IPS-15b (cell line): ENCODE data around the gene DCUN1D1.

Experiments
- H3K27me3 ChIP-seq: one replicate; pipeline ENCODE4 v1.6.1; 2013; ENCODE audit warnings: low read length; ENCODE audit not compliant: control insufficient read depth, insufficient read depth
- H3K36me3 ChIP-seq: one replicate; pipeline ENCODE4 v1.6.1; 2013; ENCODE audit warnings: low read length; ENCODE audit not compliant: control insufficient read depth, insufficient read depth
- H3K4me1 ChIP-seq: one replicate; pipeline ENCODE4 v1.6.1; 2013; ENCODE audit warnings: mild to moderate bottlenecking, low read length; ENCODE audit not compliant: control insufficient read depth, insufficient read depth
- H3K4me3 ChIP-seq: one replicate; pipeline ENCODE4 v1.5.1; 2013; ENCODE audit warnings: low read depth, low read length
- H3K9ac ChIP-seq: one replicate; pipeline ENCODE4 v1.6.1; 2013; ENCODE audit warnings: low read depth, mild to moderate bottlenecking, low read length
- H3K9me3 ChIP-seq: one replicate; pipeline ENCODE4 v1.6.1; 2013; ENCODE audit warnings: mild to moderate bottlenecking, low read length; ENCODE audit not compliant: control insufficient read depth, insufficient read depth

The DCUN1D1 gene

DNA sequence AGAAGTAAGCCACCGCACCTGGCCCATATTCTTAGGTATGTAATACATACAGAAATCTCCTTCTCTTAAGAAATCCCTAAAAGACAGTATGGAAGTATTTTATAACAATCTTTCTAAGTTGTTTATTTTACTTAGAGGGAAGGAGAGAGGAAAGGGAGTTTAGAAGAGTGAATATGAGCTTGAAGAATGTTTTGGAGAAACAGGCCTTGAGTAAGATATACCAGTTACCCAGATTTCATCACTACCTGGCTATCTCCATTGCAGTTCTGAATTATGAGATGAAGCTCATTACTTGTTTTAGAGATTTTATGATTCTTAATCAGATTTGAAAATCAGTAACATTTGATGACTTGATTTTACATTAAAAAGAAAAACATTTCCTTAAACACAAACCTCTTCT lies 71.9 kb downstream of the DCUN1D1 start:
- H3K4me1 ChIP-seq = peaks cover 2% of the 10 kb centered on the region
- no peak overlapping the region for H3K4me3 ChIP-seq
- no peaks in the 10 kb centered on the region for H3K27me3 ChIP-seq
- H3K9me3 ChIP-seq = no peaks in the 10 kb centered on the region
- H3K36me3 ChIP-seq = no peaks in the 10 kb centered on the region
- no peak overlapping the region for H3K9ac ChIP-seq

DNA sequence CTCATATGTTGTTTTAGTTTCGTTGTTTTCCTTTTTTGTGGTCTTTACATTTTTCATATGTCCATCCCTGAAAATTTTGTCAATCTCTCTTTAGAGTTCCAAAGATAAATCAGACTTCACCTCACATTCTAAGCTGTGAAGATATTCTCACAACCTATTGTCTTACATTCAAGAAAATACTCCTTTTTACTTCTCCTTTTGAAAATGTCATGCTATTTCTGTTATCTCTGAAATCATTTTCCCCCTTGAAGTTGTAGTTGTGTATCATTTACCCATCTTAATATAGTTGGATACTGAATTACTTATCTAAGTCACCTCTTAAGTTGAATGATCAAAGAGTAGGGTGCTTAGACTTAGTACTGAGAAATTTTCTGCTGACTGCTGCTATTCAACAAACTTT lies 74.3 kb downstream of the DCUN1D1 start:
- H3K27me3 ChIP-seq = no peaks in the 10 kb centered on the region
- H3K4me1 ChIP-seq = peaks cover 7% of the 10 kb centered on the region

DNA sequence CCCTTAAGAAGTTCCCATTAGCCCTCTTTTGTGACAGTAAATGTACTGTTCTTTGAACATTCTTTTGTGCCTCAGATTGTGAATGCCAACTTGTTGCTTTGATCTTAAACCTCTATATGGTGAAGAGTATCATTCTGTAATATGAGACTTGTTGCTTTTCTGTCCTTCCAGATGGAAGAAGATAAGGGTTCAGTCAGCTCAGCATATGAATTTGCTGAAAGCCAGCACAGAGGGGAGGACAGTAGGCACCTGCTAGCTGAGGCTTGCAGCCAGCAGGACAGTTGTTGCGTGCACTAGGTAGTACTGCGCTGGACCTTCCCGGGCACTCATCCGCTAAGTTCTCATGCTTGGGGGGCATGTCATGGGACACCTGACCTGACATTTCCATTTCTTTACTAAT lies 74.7 kb downstream of the DCUN1D1 start:
- H3K27me3 ChIP-seq = no peaks in the 10 kb centered on the region
- H3K9ac ChIP-seq = no peak overlapping the region
- H3K9me3 ChIP-seq = no peaks in the 10 kb centered on the region
- H3K4me3 ChIP-seq = no peak overlapping the region
- H3K4me1 ChIP-seq = peaks cover 7% of the 10 kb centered on the region
- H3K36me3 ChIP-seq = no peaks in the 10 kb centered on the region

More for the DNA sequence above, 74.3 kb downstream of the DCUN1D1 start:
- H3K4me3 ChIP-seq = no peak overlapping the region
- H3K36me3 ChIP-seq = no peaks in the 10 kb centered on the region
- H3K9ac ChIP-seq = no peak overlapping the region
- no peaks in the 10 kb centered on the region for H3K9me3 ChIP-seq

DNA sequence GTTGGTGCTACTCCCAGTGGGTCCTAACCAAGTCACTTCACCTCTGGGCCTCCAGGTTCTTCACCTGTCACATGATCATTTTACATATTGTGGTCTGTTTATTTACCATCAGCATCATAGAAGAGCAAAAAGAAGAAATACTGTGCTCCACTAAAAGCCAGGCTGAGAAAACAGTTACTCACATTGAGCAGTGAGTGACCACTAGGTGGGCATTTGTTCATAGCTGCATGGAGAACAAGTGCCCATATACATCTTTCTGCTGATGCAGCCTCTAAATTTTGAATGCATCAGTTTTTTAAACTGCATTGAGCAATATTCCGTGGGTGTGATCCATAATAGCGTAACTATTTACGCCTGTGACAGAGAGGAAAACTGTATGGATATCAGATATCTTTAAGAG lies 76.2 kb downstream of the DCUN1D1 start:
- no peaks in the 10 kb centered on the region for H3K27me3 ChIP-seq
- no peaks in the 10 kb centered on the region for H3K9me3 ChIP-seq
- peaks cover 7% of the 10 kb centered on the region for H3K4me1 ChIP-seq
- no peak overlapping the region for H3K4me3 ChIP-seq
- no peak overlapping the region for H3K9ac ChIP-seq
- no peaks in the 10 kb centered on the region for H3K36me3 ChIP-seq

DNA sequence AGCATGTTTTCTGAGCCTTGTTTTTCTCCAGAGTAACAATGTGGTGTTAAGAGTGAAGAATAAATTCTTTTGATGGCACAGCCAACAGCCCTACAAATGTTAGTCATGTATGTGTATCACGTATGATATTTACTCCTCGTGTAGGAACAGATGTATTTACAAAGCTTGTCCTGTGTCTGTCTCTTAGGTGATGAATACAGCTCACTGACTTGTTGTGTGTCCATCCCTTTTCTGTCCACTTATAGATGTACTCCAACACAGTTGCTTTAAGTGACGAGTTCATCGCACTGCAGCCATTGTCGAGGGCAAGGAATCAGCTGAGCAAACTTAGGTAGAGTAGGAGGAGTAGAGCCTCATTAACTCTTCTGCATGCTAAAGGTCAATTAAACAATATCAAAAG lies 78.1 kb downstream of the DCUN1D1 start:
- Histone ChIP-seq H3K27me3 (no peaks in the 10 kb centered on the region), H3K9ac (no peak overlapping the region), H3K4me3 (no peak overlapping the region), H3K9me3 (no peaks in the 10 kb centered on the region), H3K36me3 (no peaks in the 10 kb centered on the region), H3K4me1 (peaks cover 7% of the 10 kb centered on the region)

DNA sequence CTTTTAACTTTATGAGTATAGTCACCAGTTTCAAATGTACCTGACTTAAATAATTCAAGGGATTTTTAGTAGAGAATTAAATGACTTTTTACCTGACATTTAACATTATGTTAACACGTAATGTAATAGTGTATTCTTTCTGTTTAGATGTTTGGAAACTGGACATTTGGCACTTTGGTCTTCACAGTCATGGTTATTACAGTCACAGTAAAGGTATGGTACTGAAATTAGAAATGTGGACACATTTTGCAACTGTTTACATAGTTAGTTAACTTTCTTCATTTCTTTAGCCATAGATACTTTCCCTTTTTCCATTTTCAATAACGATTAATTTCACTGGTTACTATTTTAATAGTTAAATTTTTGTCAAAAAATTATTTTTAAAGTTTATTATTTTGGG lies 83.8 kb downstream of the DCUN1D1 start:
- Histone ChIP-seq H3K36me3 (no peaks in the 10 kb centered on the region), H3K4me1 (no peaks in the 10 kb centered on the region), H3K27me3 (no peaks in the 10 kb centered on the region), H3K9ac (no peak overlapping the region), H3K9me3 (no peaks in the 10 kb centered on the region), H3K4me3 (no peak overlapping the region)

DNA sequence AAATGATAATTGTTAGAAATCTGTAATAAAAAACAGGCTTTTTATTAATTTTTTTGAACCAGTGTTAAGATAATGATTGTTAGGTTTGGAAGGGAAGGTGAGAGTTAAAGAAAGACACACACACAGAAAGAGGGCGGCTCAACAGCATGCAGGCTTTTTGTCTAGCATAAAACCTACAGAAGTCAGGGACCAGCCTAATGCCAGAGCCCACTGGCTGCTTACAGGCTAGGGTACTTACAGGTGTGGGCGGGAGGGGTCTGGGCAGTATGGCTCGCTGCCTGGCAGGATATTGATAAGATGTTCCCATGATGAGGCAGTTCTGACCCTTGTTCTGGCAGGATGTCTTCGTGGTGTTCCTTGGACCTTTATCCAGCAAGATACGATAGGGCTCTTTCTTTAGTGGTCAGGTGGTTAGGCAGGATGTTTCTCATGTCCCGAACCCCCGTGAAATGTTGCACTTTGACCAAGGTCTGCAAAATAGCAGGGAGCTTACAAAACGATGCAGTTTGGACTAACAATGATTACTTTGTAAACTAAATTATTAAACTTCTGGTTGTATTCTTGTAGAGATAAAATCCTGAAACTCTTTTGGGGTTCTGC lies 84.7 kb downstream of the DCUN1D1 start:
- no peak overlapping the region for H3K9ac ChIP-seq
- no peaks in the 10 kb centered on the region for H3K4me1 ChIP-seq
- H3K9me3 ChIP-seq = no peaks in the 10 kb centered on the region
- no peak overlapping the region for H3K4me3 ChIP-seq
- H3K36me3 ChIP-seq = no peaks in the 10 kb centered on the region
- H3K27me3 ChIP-seq = no peaks in the 10 kb centered on the region

DNA sequence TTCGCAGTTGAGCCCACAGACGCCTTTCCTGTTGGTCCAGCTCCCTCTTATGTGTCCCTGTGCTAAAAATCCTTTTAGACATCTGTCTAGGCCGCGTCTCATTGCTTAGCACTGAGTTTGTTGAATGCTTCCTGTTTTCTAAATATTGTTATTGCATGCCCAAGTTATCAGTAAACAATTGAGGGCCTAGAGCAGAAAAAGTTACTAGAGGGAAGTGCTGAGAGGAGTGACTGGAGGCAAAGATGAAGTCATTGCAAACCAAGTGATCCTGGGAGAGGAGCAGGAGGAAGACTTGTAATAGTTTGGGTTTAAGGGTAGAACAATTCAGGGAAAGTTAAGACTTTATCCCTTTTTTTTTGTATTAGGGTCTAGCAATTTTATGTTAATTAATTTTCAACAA lies 88.1 kb downstream of the DCUN1D1 start:
- Histone ChIP-seq H3K9me3 (no peaks in the 10 kb centered on the region), H3K9ac (no peak overlapping the region), H3K4me1 (no peaks in the 10 kb centered on the region), H3K4me3 (no peak overlapping the region), H3K36me3 (no peaks in the 10 kb centered on the region), H3K27me3 (no peaks in the 10 kb centered on the region)

DNA sequence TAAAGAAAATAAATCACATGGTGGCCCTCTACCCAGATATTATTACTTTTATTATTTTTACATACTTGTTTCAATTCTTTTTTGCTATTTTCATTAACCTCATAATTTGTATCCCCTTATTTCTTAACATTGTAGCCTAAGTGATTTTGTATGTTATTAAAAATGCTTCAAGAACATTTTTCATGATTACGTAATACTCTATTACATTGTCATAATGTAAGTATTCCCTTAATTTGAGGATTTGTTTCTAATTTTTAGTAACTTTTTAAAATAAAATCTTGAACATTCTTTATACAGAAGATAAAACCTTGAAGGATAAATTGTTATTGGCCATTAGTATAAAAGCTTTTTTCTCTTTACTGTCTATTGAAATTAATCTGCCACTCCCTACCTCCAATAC lies 89.0 kb downstream of the DCUN1D1 start:
- no peak overlapping the region for H3K9ac ChIP-seq
- H3K4me3 ChIP-seq = no peak overlapping the region
- no peaks in the 10 kb centered on the region for H3K9me3 ChIP-seq
- H3K4me1 ChIP-seq = no peaks in the 10 kb centered on the region
- no peaks in the 10 kb centered on the region for H3K36me3 ChIP-seq
- no peaks in the 10 kb centered on the region for H3K27me3 ChIP-seq

DNA sequence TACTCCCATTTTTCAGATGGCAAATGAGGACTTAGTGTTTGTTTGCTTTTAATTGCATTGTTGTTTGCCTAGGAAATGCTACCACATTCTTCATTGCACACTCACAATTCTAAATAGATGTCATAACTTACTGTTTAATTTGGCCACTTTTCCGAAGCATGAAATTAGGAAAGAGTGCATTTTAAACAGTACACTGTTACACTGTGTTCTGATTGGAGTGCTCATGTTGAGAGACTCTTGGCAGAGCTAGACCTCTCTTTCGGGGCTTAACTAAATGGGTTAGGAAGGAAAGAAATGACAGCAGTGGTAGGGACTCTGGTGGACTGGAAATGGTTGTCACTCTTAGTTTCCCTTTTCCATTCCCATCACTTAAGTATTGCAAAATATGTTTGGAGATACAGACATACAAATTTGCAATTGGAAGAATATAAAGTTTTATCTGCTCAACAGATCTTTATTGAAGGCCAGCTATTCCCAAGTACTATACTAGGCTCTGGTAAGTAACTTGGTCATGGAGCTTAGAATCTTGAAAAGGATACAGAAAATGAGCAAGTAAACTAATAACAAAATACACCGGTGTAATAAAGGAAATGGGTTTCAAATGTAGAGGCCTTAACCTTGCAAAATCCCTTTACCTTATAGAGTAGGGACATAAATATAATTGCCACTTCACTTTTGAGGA lies 90.2 kb downstream of the DCUN1D1 start:
- H3K4me3 ChIP-seq = no peak overlapping the region
- no peaks in the 10 kb centered on the region for H3K27me3 ChIP-seq
- no peaks in the 10 kb centered on the region for H3K4me1 ChIP-seq
- no peaks in the 10 kb centered on the region for H3K36me3 ChIP-seq
- no peak overlapping the region for H3K9ac ChIP-seq
- H3K9me3 ChIP-seq = no peaks in the 10 kb centered on the region
